GM12873 (cell line): ENCODE measurements around the gene MKLN1.

Experiments
- TF ChIP-seq, protein P1 (sequence below): IDR thresholded peaks from 2 replicates; pipeline ENCODE4 v1.5.1; 2012; ENCODE audit warnings: low read depth, mild to moderate bottlenecking, moderate library complexity, low read length, control low read depth; ENCODE audit not compliant: insufficient read depth; ENCODE audit errors: missing control alignments

The MKLN1 gene

DNA sequence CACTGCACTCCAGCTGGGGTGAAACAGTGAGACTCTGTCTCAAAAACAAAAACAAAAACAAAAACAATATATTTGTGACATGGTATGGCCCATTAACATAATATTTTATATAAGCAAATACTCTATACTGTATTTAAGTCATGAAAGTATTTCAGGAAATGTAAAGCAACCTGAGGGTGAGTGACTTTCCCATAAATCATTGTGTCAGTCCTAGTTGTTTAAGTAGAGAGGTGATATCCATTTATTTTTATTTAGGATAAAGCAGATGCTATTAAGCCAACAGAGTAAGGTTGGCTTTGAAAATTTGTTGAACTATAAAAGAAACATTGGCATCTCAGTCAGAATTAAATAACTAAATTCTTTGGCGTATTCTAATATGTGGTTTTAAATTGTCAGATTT is 60.5 kb downstream of the MKLN1 start:
- TF ChIP-seq, protein P1, sequence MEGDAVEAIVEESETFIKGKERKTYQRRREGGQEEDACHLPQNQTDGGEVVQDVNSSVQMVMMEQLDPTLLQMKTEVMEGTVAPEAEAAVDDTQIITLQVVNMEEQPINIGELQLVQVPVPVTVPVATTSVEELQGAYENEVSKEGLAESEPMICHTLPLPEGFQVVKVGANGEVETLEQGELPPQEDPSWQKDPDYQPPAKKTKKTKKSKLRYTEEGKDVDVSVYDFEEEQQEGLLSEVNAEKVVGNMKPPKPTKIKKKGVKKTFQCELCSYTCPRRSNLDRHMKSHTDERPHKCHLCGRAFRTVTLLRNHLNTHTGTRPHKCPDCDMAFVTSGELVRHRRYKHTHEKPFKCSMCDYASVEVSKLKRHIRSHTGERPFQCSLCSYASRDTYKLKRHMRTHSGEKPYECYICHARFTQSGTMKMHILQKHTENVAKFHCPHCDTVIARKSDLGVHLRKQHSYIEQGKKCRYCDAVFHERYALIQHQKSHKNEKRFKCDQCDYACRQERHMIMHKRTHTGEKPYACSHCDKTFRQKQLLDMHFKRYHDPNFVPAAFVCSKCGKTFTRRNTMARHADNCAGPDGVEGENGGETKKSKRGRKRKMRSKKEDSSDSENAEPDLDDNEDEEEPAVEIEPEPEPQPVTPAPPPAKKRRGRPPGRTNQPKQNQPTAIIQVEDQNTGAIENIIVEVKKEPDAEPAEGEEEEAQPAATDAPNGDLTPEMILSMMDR = no peak

DNA sequence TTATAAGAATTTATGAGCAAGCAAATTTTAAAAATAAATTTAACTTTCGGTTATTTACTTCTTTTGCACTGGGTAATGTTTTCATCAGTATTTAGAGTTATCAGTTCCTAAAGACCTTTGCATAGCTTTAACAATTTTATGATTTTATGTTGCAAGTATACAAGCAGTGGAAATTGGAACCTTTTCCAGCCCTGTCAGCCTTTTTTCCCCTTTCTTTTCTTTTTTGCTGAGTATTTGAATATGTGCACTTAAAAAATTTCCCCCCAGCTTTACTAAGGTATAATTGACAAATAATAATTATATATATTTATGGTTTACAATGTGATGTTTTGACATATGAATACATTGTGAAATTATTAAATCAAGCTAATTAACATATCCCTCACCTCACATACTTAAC is 62.6 kb downstream of the MKLN1 start:
- TF ChIP-seq, protein P1 = no peak

DNA sequence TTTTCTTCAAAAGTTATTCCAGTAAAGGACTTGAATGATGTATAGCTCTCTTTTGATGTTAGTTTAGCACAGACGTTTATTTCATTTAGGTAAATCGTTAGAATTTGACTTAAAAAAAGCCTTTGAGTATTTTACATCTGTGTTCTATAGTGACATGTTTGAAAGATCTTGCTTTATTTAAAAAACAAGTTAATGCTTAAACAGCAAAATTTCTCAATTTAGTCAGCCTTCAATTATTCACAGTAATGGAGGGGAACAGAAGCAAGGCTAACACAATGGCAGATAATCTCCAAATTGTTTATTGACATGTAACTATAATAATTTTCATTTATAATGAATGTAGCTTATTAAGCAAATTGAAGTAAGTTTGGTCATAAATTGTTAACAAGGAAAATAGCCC is 63.5 kb downstream of the MKLN1 start:
- TF ChIP-seq, protein P1 = no peak

DNA sequence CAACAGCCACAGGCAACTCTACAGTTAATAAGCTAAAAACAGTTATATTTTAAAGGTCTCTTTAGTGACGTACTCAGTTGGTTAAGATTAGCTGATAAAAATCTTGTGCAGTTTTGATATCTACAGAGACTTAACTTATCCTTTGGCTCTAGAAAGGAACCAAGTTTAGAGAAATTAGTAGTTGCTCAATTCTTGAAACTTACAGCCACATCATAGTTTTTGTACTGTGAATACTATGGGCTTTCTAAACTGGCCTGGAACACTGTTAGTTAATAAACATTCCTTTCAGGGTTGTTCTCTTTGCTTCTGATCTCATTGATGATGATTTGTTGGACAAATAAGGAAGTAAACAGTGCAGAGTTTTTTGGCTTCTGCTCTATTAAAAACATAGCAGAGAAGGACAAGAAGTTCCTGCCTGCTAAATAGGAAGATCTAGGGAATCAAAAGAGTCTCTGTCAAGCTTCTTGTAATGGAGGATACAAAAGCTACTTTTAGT is 73.1 kb downstream of the MKLN1 start:
- TF ChIP-seq, protein P1 = no peak

DNA sequence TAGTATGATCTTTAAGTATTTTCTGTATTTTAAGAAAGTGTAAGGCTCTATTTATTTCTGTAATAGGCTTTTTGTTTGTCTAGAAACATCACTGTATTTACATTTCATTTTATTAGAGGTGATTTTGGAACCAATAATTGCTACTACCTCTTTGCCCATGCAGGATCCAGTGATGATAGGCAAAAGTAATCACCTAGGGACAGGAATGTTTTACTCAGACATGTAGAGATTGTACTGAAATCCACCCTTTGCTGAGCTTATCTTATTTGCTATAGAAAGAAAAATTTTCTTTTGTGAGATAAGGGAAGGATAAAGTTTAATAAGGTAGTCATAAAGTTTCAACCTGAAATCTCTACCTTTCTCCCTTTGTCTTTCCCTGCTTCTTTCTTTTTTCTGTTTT is 73.5 kb downstream of the MKLN1 start:
- TF ChIP-seq, protein P1 = no peak

DNA sequence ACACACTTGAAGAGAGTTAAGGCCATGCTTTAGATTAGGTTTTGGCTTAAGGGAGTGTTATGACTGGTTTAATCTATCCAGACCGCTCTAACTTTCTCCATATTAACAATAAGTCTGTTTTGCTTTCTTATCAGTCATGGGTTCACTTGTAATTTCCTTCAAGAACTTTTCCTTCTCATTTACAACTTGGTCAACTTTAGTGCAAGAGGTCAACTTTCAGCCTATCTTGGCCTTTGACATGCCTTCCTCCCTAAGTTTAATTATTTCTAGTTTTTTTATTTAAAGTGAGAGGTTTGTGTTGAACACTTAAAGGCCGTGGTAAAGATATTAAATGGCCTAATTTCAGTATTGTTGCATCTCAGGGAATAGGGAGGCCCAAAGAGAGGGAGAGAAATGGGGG is 75.6 kb downstream of the MKLN1 start:
- TF ChIP-seq, protein P1 = no peak

DNA sequence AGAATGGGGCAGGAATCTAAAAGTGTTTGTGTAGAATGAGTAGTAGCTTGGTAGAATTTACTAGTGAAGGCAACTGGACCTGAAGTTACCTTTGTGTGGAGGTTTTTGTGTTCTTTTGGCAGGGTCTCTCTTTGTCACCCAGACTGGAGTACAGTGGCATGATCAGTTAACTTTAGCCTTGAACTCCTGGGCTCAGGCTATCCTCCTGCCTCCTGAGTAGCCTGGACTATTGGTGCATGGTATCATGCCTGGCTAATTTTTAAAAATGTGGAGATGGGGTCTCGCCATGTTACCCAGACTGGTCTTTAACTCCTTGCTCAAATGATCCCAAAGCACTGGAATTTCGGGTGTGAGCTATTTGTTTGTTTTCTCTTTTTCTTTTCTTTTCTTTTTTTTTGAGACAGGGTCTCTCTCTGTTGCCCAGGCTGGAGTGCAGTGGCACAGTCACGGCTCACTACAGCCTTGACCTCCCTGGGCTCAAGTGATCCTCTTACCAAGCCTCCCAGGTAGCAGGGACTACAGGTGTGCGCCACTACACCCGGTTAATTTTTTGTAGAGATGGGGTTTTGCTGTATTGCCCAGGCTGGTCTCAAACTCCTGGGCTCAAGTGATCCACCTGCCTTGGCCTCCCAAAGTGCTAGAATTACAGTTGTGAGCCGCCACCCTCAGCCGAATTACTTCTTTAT is 76.7 kb downstream of the MKLN1 start:
- TF ChIP-seq, protein P1 = no peak
